DOHH2 (cell line): Measurements from ENCODE around the gene KLHL6.

ENCODE experiments used
- H3F3A ChIP-seq: fragments of 200-600 bp; sonication (generic), shearing (Covaris generic); 2 replicates; pipeline ENCODE4 v1.6.0; 2016; ENCODE audit warnings: antibody characterized with exemption, mild to moderate bottlenecking; ENCODE audit not compliant: control insufficient read depth, insufficient read depth
- H3K27ac ChIP-seq: fragments of 200-600 bp; sonication (generic); 2 replicates; pipeline ENCODE4 v1.5.1; 2014; ENCODE audit warnings: low read depth, mild to moderate bottlenecking, low read length, moderate library complexity
- H3K27me3 ChIP-seq: fragments of 200-600 bp; sonication (generic); 2 replicates; pipeline ENCODE4 v1.6.1; 2014; ENCODE audit warnings: mild to moderate bottlenecking, low read length, mixed read lengths; ENCODE audit not compliant: control insufficient read depth
- H3K36me3 ChIP-seq: fragments of 200-600 bp; sonication (generic); 2 replicates; pipeline ENCODE4 v1.6.1; 2014; ENCODE audit warnings: mild to moderate bottlenecking, low read length, moderate library complexity, mixed read lengths; ENCODE audit not compliant: control insufficient read depth
- H3K4me1 ChIP-seq: fragments of 200-600 bp; sonication (generic); 2 replicates; pipeline ENCODE4 v1.6.1; 2014; ENCODE audit warnings: mild to moderate bottlenecking, low read length, mixed read lengths; ENCODE audit not compliant: control insufficient read depth
- H3K4me2 ChIP-seq: fragments of 200-600 bp; sonication (generic); 2 replicates; pipeline ENCODE4 v1.6.0; 2014; ENCODE audit warnings: mild to moderate bottlenecking, low read length, moderate library complexity
- H3K4me3 ChIP-seq: fragments of 200-600 bp; sonication (generic); 2 replicates; pipeline ENCODE4 v1.5.1; 2014; ENCODE audit warnings: mild to moderate bottlenecking, low read length, mixed read lengths
- H3K79me2 ChIP-seq: fragments of 200-600 bp; sonication (generic); 2 replicates; pipeline ENCODE4 v1.6.1; 2014; ENCODE audit warnings: mild to moderate bottlenecking, low read length, mixed read lengths; ENCODE audit not compliant: control insufficient read depth
- H3K9me2 ChIP-seq: fragments of 200-600 bp; sonication (generic); replicated peaks from 2 replicates; pipeline ENCODE4 v1.6.1; 2014; ENCODE audit warnings: mild to moderate bottlenecking, low read length, mixed read lengths; ENCODE audit not compliant: control insufficient read depth
- H3K9me3 ChIP-seq: fragments of 200-600 bp; sonication (generic); 2 replicates; pipeline ENCODE4 v1.6.1; 2014; ENCODE audit warnings: antibody characterized with exemption, low read length, mixed read lengths; ENCODE audit not compliant: control insufficient read depth, insufficient read depth
- H4K20me1 ChIP-seq: fragments of 200-600 bp; sonication (generic); 2 replicates; pipeline ENCODE4 v1.6.0; 2014; ENCODE audit warnings: low read depth, mild to moderate bottlenecking, antibody characterized with exemption, low read length, moderate library complexity; ENCODE audit not compliant: control insufficient read depth, insufficient read depth
- CTCF ChIP-seq: fragments of 200-600 bp; sonication (generic); IDR thresholded peaks from one replicate; pipeline ENCODE4 v1.5.1; 2014; ENCODE audit warnings: antibody characterized with exemption, mild to moderate bottlenecking, low read depth, low read length; ENCODE audit not compliant: poor library complexity, severe bottlenecking
- EZH2phosphoT487 ChIP-seq: fragments of 200-600 bp; sonication (generic); IDR thresholded peaks from 2 replicates; pipeline ENCODE4 v1.6.1; 2017; ENCODE audit warnings: borderline replicate concordance, mild to moderate bottlenecking, antibody characterized with exemption, low read length, moderate library complexity, mixed read lengths

KLHL6 gene

GRCh38 chr3:183493296-183494045 is 62.0 kb downstream of the KLHL6 start:
- no peak for TF ChIP-seq CTCF
- no peak for TF ChIP-seq EZH2phosphoT487
- Histone ChIP-seq H3K4me3 (no peak overlapping the region), H4K20me1 (no peaks in the 10 kb centered on the region), H3K36me3 (peaks cover 86% of the 10 kb centered on the region), H3K79me2 (no peaks in the 10 kb centered on the region), H3K4me1 (peaks cover 12% of the 10 kb centered on the region), H3K27ac (no peak overlapping the region), H3K27me3 (no peaks in the 10 kb centered on the region), H3K4me2 (no peak overlapping the region), H3K9me2 (no peaks in the 10 kb centered on the region), H3F3A (0 out of 2 replicates have a peak, but pooled peaks cover 2% of the 10 kb centered on the region), H3K9me3 (no peaks in the 10 kb centered on the region)

- no peak overlapping the region for H3K4me3 ChIP-seq
- H4K20me1 ChIP-seq = no peaks in the 10 kb centered on the region
- no peak for TF ChIP-seq CTCF
- TF ChIP-seq EZH2phosphoT487 = no peak
- no peaks in the 10 kb centered on the region for H3K9me3 ChIP-seq
- H3K27me3 ChIP-seq = no peaks in the 10 kb centered on the region
- 0 out of 2 replicates have a peak, but pooled peaks cover 2% of the 10 kb centered on the region for H3F3A ChIP-seq
- no peak overlapping the region for H3K4me2 ChIP-seq
- H3K36me3 ChIP-seq = peaks cover 88% of the 10 kb centered on the region
- H3K79me2 ChIP-seq = no peaks in the 10 kb centered on the region
- peaks cover 18% of the 10 kb centered on the region for H3K4me1 ChIP-seq
- H3K27ac ChIP-seq = no peak overlapping the region
- H3K9me2 ChIP-seq = no peaks in the 10 kb centered on the region
Observed at GRCh38 chr3:183492849-183493179, 62.7 kb downstream of the KLHL6 start.

GRCh38 chr3:183491923-183492848 is 63.3 kb downstream of the KLHL6 start:
- Histone ChIP-seq H3K79me2 (no peaks in the 10 kb centered on the region), H3K4me1 (peaks cover 23% of the 10 kb centered on the region), H3K4me2 (no peak overlapping the region), H3K9me2 (no peaks in the 10 kb centered on the region), H4K20me1 (no peaks in the 10 kb centered on the region), H3K4me3 (no peak overlapping the region), H3F3A (peaks cover 6% of the 10 kb centered on the region; the same call in 1 of the 2 replicates), H3K27ac (no peak overlapping the region), H3K27me3 (no peaks in the 10 kb centered on the region), H3K9me3 (no peaks in the 10 kb centered on the region), H3K36me3 (peaks cover 84% of the 10 kb centered on the region)
- TF ChIP-seq CTCF (no peak), EZH2phosphoT487 (no peak)
